T-cell (primary cell): ENCODE data around the gene RLIM. TPM values are rescaled to one million over a fixed set of nuclear protein-coding genes. Genes with fewer than 3 reads are reported as not detected.

ENCODE experiments used
- ATAC-seq, 4 experiments: fragments of 200-7000 bp in 3 of 4; fragments of 150-1000 bp in 1 of 4; cut with Tn5 transposase; replicated peaks in 1 of 4; 1 replicate in 3 of 4; 2 replicates in 1 of 4; pipeline ENCODE4 v1.10.0; 2021; ENCODE audit warnings: moderate library complexity in 3 of 4, mild to moderate bottlenecking in 2 of 4, moderate number of reproducible peaks in 1 of 4
- CTCF ChIA-PET, 2 donors: fragments of 300-600 bp; sonication (Branson Sonifier 250); formaldehyde crosslinking; loops; one replicate each; lab custom pipeline; 2022; ENCODE audit warnings: antibody characterized with exemption in 2 of 2; lab: Charles Lee
- POLR2A ChIA-PET, 2 donors: fragments of 300-600 bp; sonication (Branson Sonifier 250); formaldehyde crosslinking; loops; one replicate each; lab custom pipeline; 2022; ENCODE audit warnings: antibody characterized with exemption in 2 of 2; lab: Charles Lee
- DNase-seq, 35 experiments: peaks; one replicate each; pipeline versions ENCODE4 v3.0.0 to v3.0.0-alpha.2; 2013 to 2023
- H3K27ac ChIP-seq: one replicate; pipeline ENCODE4 v1.5.1; 2013; ENCODE audit warnings: low read length
- H3K27me3 ChIP-seq, 2 experiments: replicated peaks in 1 of 2; 1 replicate in 1 of 2; 2 replicates in 1 of 2; pipeline versions ENCODE4 v1.6.1 to v1.7.0; 2013; ENCODE audit warnings: low read length in 1 of 2, mixed read lengths in 1 of 2; ENCODE audit not compliant: control insufficient read depth in 2 of 2, insufficient read depth in 2 of 2; ENCODE audit errors: extremely low read depth in 1 of 2
- H3K36me3 ChIP-seq, 2 donors: 1 replicate in 1 of 2; 2 replicates in 1 of 2; pipeline versions ENCODE4 v1.6.1 to v1.7.0; 2013; ENCODE audit warnings: low read length in 1 of 2; ENCODE audit not compliant: control insufficient read depth in 2 of 2, insufficient read depth in 1 of 2; ENCODE audit errors: extremely low read depth in 1 of 2
- H3K4me1 ChIP-seq, 2 experiments: 1 replicate in 1 of 2; 2 replicates in 1 of 2; pipeline versions ENCODE4 v1.6.1 to v1.7.0; 2013; ENCODE audit warnings: low read length in 2 of 2, mixed read lengths in 1 of 2; ENCODE audit not compliant: insufficient read depth in 2 of 2, control insufficient read depth in 1 of 2; ENCODE audit errors: extremely low read depth in 1 of 2
- H3K4me3 ChIP-seq, 2 donors: 1 replicate in 1 of 2; 2 replicates in 1 of 2; pipeline versions ENCODE4 v1.5.1 to v1.7.0; 2013; ENCODE audit warnings: mild to moderate bottlenecking in 2 of 2, low read length in 1 of 2, moderate library complexity in 1 of 2; ENCODE audit not compliant: control insufficient read depth in 1 of 2; ENCODE audit errors: extremely low read depth in 1 of 2
- H3K9me3 ChIP-seq: 2 replicates; pipeline ENCODE4 v1.7.0; 2013
- H3K27ac Mint-ChIP-seq, 2 donors: one replicate each; pipeline ENCODE4 v1.8.0; 2020 to 2021; ENCODE audit warnings: mild to moderate bottlenecking in 2 of 2, mixed read lengths in 2 of 2
- H3K27me3 Mint-ChIP-seq, 2 donors: one replicate each; pipeline ENCODE4 v1.8.0; 2021 to 2022; ENCODE audit warnings: mixed read lengths in 2 of 2
- H3K36me3 Mint-ChIP-seq: one replicate; pipeline ENCODE4 v1.8.0; 2021; ENCODE audit warnings: mixed read lengths
- H3K4me1 Mint-ChIP-seq, 3 donors: one replicate each; pipeline ENCODE4 v1.8.0; 2020 to 2022; ENCODE audit warnings: mixed read lengths in 3 of 3, mild to moderate bottlenecking in 1 of 3
- H3K4me3 Mint-ChIP-seq, 3 donors: one replicate each; pipeline ENCODE4 v1.8.0; 2020 to 2022; ENCODE audit warnings: mild to moderate bottlenecking in 3 of 3, mixed read lengths in 3 of 3, moderate library complexity in 3 of 3
- H3K9me3 Mint-ChIP-seq, 3 donors: one replicate each; pipeline ENCODE4 v1.8.0; 2020 to 2022; ENCODE audit warnings: mixed read lengths in 3 of 3
- WGBS: methylation state at CpG from one replicate; pipeline ENCODE4 v1.1.5; 2013; ENCODE audit warnings: missing lambda C conversion rate; ENCODE audit not compliant: insufficient coverage; 5-methylcytosine and 5-hydroxymethylcytosine counted together
- total RNA-seq, 35 experiments: library from RNA in 6 of 35; stranded (reverse) in 6 of 35; fragments of 120-200 nt in 1 of 35; gene quantifications; one replicate each; pipeline versions ENCODE4 v1.2.1 to v1.2.4 and lab custom pipeline; 2013 to 2026

The RLIM gene
- total RNA-seq, 5 donors from 2014 or later (not counting 1 experiment from before 2014, with no cell fraction given): 32.8 to 51.2 (median 37.6) TPM

- Histone ChIP-seq H3K4me3 (no peak overlapping the region), H3K27ac (no peak overlapping the region), H3K36me3 (peaks cover 0 to 2% of the 10 kb centered on the region in 2 donors), H3K27me3 (no peaks in the 10 kb centered on the region), H3K9me3 (no peaks in the 10 kb centered on the region), H3K4me1 (no peaks in the 10 kb centered on the region)
- H3K27ac Mint-ChIP-seq: peak overlapping the region in 1 of 2 donors; percentile 37
- peaks cover 5% of the 10 kb centered on the region for H3K36me3 Mint-ChIP-seq
- H3K27me3 Mint-ChIP-seq: no peaks in the 10 kb centered on the region
- no peak for ATAC-seq
- CTCF ChIA-PET: no interaction called here
- H3K9me3 Mint-ChIP-seq: no peaks in the 10 kb centered on the region
- no peak for DNase-seq
- no peak overlapping the region for H3K4me3 Mint-ChIP-seq
- no peaks in the 10 kb centered on the region for H3K4me1 Mint-ChIP-seq
- WGBS: no CpG with 5 or more reads among the region's 3 CpGs
- POLR2A ChIA-PET: interaction anchor here in 1 of 2 donors (0.6 kb wide), 1 partner anchor 19 kb away, joined by 3 read pairs; no protein-coding TSS in a partner anchor
These were observed 34.7 kb downstream of the RLIM start for GRCh38 chrX:74579597-74580198.

- H3K27me3 ChIP-seq: no peaks in the 10 kb centered on the region
- H3K9me3 ChIP-seq: no peaks in the 10 kb centered on the region
- H3K4me3 ChIP-seq: no peak overlapping the region
- ChIA-PET POLR2A (interaction anchor here in 1 of 2 donors (0.6 kb wide), 1 partner anchor 33 kb away, joined by 3 read pairs; no protein-coding TSS in a partner anchor), CTCF (no interaction called here)
- ATAC-seq (no peak), DNase-seq (no peak)
- H3K4me3 Mint-ChIP-seq: no peak overlapping the region
- no peaks in the 10 kb centered on the region for H3K9me3 Mint-ChIP-seq
- no peaks in the 10 kb centered on the region for H3K4me1 Mint-ChIP-seq
- no peaks in the 10 kb centered on the region for H3K27me3 Mint-ChIP-seq
- no CpG with 5 or more reads among the region's 3 CpGs for WGBS
- H3K27ac Mint-ChIP-seq: no peak overlapping the region
- no peak overlapping the region for H3K27ac ChIP-seq
- peaks cover 0 to 2% of the 10 kb centered on the region in 2 donors for H3K36me3 ChIP-seq
- no peaks in the 10 kb centered on the region for H3K4me1 ChIP-seq
- H3K36me3 Mint-ChIP-seq: peaks cover 3% of the 10 kb centered on the region
These were observed 36.3 kb downstream of the RLIM start for GRCh38 chrX:74578137-74578536.

GRCh38 chrX:74557378-74557777, 57.0 kb downstream of the RLIM start:
- peaks cover 3% of the 10 kb centered on the region for H3K36me3 Mint-ChIP-seq
- Histone ChIP-seq H3K9me3 (no peaks in the 10 kb centered on the region), H3K27ac (no peak overlapping the region), H3K4me3 (no peak overlapping the region), H3K4me1 (no peaks in the 10 kb centered on the region), H3K36me3 (no peaks in the 10 kb centered on the region), H3K27me3 (no peaks in the 10 kb centered on the region)
- H3K9me3 Mint-ChIP-seq: no peaks in the 10 kb centered on the region
- H3K27ac Mint-ChIP-seq: no peak overlapping the region
- WGBS: no CpG with 5 or more reads among the region's 2 CpGs
- POLR2A ChIA-PET: no interaction called here
- no peak overlapping the region for H3K4me3 Mint-ChIP-seq
- H3K27me3 Mint-ChIP-seq: peaks cover 0 to 21% of the 10 kb centered on the region in 2 donors
- CTCF ChIA-PET: no interaction called here
- DNase-seq (no peak), ATAC-seq (no peak)
- no peaks in the 10 kb centered on the region for H3K4me1 Mint-ChIP-seq

GRCh38 chrX:74551934-74552333, 62.5 kb downstream of the RLIM start:
- Mint-ChIP-seq H3K27ac (no peak overlapping the region), H3K9me3 (no peaks in the 10 kb centered on the region), H3K27me3 (peaks cover 0 to 4% of the 10 kb centered on the region in 2 donors), H3K4me1 (peaks cover 5 to 9% (median 7%) of the 10 kb centered on the region in 3 donors), H3K36me3 (no peaks in the 10 kb centered on the region), H3K4me3 (no peak overlapping the region)
- ChIA-PET POLR2A (no interaction called here), CTCF (interaction anchor here in 1 of 2 donors (0.7 kb wide), 1 partner anchor 8 kb away, joined by 3 read pairs; no protein-coding TSS in a partner anchor)
- no peaks in the 10 kb centered on the region for H3K4me1 ChIP-seq
- no peaks in the 10 kb centered on the region for H3K36me3 ChIP-seq
- no peak for DNase-seq
- no peak overlapping the region for H3K27ac ChIP-seq
- no peaks in the 10 kb centered on the region for H3K27me3 ChIP-seq
- no CpG with 5 or more reads among the region's 2 CpGs for WGBS
- no peaks in the 10 kb centered on the region for H3K9me3 ChIP-seq
- no peak for ATAC-seq
- no peak overlapping the region for H3K4me3 ChIP-seq

- H3K4me3 ChIP-seq: peak overlapping the region in 1 of 2 donors; percentile 23
- Mint-ChIP-seq H3K4me3 (peak overlapping the region; percentile 46 to 65 (median 56)), H3K4me1 (peaks cover 5 to 9% (median 7%) of the 10 kb centered on the region in 3 donors), H3K27me3 (no peaks in the 10 kb centered on the region), H3K27ac (peak overlapping the region in 1 of 2 donors; percentile 69), H3K36me3 (no peaks in the 10 kb centered on the region), H3K9me3 (no peaks in the 10 kb centered on the region)
- 0% methylated on average over 12 of the region's 24 CpGs for WGBS
- no peaks in the 10 kb centered on the region for H3K4me1 ChIP-seq
- ChIA-PET POLR2A (no interaction called here), CTCF (interaction anchor here in 1 of 2 donors (0.7 kb wide), 1 partner anchor 64 kb away, joined by 3 read pairs; no protein-coding TSS in a partner anchor)
- no peak overlapping the region for H3K27ac ChIP-seq
- no peaks in the 10 kb centered on the region for H3K9me3 ChIP-seq
- ATAC-seq (peak; percentile 91 to 96 (median 95)), DNase-seq (peak; percentile 63 to 90 (median 79))
- H3K27me3 ChIP-seq: no peaks in the 10 kb centered on the region
- no peaks in the 10 kb centered on the region for H3K36me3 ChIP-seq
These were observed 64.1 kb downstream of the RLIM start for GRCh38 chrX:74550295-74550802.

- Histone ChIP-seq H3K9me3 (no peaks in the 10 kb centered on the region), H3K27me3 (no peaks in the 10 kb centered on the region), H3K36me3 (no peaks in the 10 kb centered on the region), H3K4me3 (no peak overlapping the region), H3K27ac (no peak overlapping the region), H3K4me1 (no peaks in the 10 kb centered on the region)
- ATAC-seq (no peak), DNase-seq (no peak)
- peak overlapping the region in 1 of 2 donors; percentile 45 for H3K27ac Mint-ChIP-seq
- POLR2A ChIA-PET: interaction anchor here in 1 of 2 donors (0.6 kb wide), 1 partner anchor 509 kb away, joined by 5 read pairs; no protein-coding TSS in a partner anchor
- no peaks in the 10 kb centered on the region for H3K9me3 Mint-ChIP-seq
- CTCF ChIA-PET: interaction anchor here (0.6 to 0.7 kb wide), 2 partner anchors 30 to 272 kb away, joined by 3 read pairs; no protein-coding TSS in a partner anchor
- no CpG with 5 or more reads among the region's 1 CpG for WGBS
- peaks cover 5 to 9% (median 7%) of the 10 kb centered on the region in 3 donors for H3K4me1 Mint-ChIP-seq
- peaks cover 0 to 4% of the 10 kb centered on the region in 2 donors for H3K27me3 Mint-ChIP-seq
- no peaks in the 10 kb centered on the region for H3K36me3 Mint-ChIP-seq
- H3K4me3 Mint-ChIP-seq: no peak overlapping the region
These were observed 67.4 kb downstream of the RLIM start for GRCh38 chrX:74546984-74547383.
